Measurements from ENCODE around the gene TMEM138.

The TMEM138 gene

DNA sequence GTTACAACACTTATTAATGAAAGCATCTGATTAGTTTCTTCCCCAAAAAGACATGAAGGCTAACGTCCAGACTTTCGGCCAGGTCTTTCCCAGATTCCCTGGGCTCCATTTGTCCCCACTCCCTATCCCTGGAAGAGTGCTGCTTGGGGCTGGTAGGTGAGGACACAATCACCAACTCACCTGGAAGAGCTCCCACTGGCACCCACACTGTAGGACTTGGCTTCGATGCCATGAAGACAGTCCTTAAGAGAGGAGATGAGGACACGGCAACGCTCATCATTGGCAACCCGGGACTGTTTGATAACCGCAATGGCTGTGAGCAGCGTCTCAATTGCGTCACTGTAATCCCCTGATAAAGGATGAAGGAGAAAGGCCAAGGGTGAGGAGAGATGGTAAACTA, 49.4 kb downstream of the TMEM138 start:
- ChIA-PET POLR2A (interaction anchor here (1.3 kb wide), 1 partner anchor 10 kb away, joined by 5 read pairs; no protein-coding TSS in a partner anchor), CTCF (no interaction called here)
- TF ChIP-seq NFRKB (IDR thresholded peaks at IDR 0.05) = no peak
- TF ChIP-seq, protein P1, sequence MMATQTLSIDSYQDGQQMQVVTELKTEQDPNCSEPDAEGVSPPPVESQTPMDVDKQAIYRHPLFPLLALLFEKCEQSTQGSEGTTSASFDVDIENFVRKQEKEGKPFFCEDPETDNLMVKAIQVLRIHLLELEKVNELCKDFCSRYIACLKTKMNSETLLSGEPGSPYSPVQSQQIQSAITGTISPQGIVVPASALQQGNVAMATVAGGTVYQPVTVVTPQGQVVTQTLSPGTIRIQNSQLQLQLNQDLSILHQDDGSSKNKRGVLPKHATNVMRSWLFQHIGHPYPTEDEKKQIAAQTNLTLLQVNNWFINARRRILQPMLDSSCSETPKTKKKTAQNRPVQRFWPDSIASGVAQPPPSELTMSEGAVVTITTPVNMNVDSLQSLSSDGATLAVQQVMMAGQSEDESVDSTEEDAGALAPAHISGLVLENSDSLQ (IDR thresholded peaks at IDR 0.05) = no peak
- no peak for TF ChIP-seq BHLHE40 (IDR thresholded peaks at IDR 0.05; ENCODE audit: borderline replicate concordance)
- no peak for TF ChIP-seq SUZ12 (IDR thresholded peaks at IDR 0.05)
- TF ChIP-seq L3MBTL2 (conservative IDR thresholded peaks at IDR 0.05) = no peak
- DNase-seq (ENCODE audit: extremely low spot score) = no peak

DNA sequence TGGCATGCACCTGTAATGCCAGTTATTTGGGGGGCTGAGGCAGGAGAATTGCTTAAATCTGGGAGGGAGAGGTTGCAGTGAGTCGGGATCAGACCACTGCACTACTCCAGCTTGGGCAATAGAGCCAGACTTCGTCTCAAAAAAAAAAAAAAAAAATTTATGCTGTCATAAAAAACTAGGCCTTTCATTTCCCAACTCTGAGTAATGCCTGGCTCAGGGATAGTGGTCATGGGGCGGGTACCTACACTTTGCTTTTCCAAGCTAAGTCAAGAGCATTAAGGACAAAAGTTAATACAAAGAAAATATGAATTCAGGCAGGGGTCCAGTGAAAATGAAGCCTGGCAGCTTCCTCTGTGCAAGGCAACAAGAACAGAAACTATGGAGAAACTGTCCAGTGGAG, 51.3 kb downstream of the TMEM138 start:
- ChIA-PET CTCF (no interaction called here), POLR2A (interaction anchor here (0.6 kb wide), 1 partner anchor 151 kb away, joined by 3 read pairs; no protein-coding TSS in a partner anchor)
- DNase-seq (ENCODE audit: extremely low spot score) = no peak
- TF ChIP-seq SP1 (IDR thresholded peaks at IDR 0.05) = no peak
- TF ChIP-seq CTBP1 (IDR thresholded peaks at IDR 0.05; ENCODE audit: borderline replicate concordance) = no peak
- no peak for TF ChIP-seq ZNF384 (IDR thresholded peaks at IDR 0.05)
- TF ChIP-seq LEF1 (IDR thresholded peaks at IDR 0.05; ENCODE audit: borderline replicate concordance) = no peak
- TF ChIP-seq NFRKB (IDR thresholded peaks at IDR 0.05) = no peak
- TF ChIP-seq FOXA1 (IDR thresholded peaks at IDR 0.05) = no peak
- TF ChIP-seq HDGF (IDR thresholded peaks at IDR 0.05; ENCODE audit: borderline replicate concordance) = no peak
- TF ChIP-seq FOXM1 (IDR thresholded peaks at IDR 0.05; ENCODE audit: borderline replicate concordance) = no peak
- TF ChIP-seq FOXK2 (IDR thresholded peaks at IDR 0.05) = no peak
- TF ChIP-seq, protein P1 (IDR thresholded peaks at IDR 0.05) = no peak
- TF ChIP-seq BHLHE40 (IDR thresholded peaks at IDR 0.05; ENCODE audit: borderline replicate concordance) = no peak

GRCh38 chr11:61414547-61414946, 52.4 kb downstream of the TMEM138 start:
- POLR2A ChIA-PET = no interaction called here
- CTCF ChIA-PET = no interaction called here
- no peak for DNase-seq (ENCODE audit: extremely low spot score)
- TF ChIP-seq ZNF384 (IDR thresholded peaks at IDR 0.05) = no peak
- no peak for TF ChIP-seq TARDBP (IDR thresholded peaks at IDR 0.05)
- TF ChIP-seq L3MBTL2 (conservative IDR thresholded peaks at IDR 0.05) = no peak
- no peak for TF ChIP-seq NFRKB (IDR thresholded peaks at IDR 0.05)
- TF ChIP-seq SP1 (IDR thresholded peaks at IDR 0.05) = no peak
- TF ChIP-seq, protein P1 (IDR thresholded peaks at IDR 0.05) = no peak
- TF ChIP-seq FOXA1 (IDR thresholded peaks at IDR 0.05) = no peak
- no peak for TF ChIP-seq ARNT (IDR thresholded peaks at IDR 0.05)

DNA sequence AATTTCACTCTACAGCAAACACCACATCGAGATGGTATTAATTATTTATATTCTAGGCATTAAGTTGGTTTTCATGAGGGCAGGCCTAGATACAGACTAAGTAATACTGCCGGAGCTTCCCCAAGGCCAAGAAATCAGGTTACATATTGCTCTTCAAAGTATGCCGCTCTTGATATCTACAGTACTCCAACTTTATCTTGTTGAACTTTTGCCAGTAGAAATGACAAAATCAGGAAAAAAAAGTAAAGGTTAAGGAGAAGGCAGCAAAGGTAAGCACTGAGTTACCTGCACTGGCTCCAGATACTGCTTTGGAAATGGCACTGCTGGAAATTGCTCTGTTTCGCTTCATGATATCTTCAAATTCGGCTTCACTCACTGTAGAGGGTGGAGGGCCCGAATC, 53.2 kb downstream of the TMEM138 start:
- ChIA-PET CTCF (no interaction called here), POLR2A (no interaction called here)
- DNase-seq (ENCODE audit: extremely low spot score) = no peak
- TF ChIP-seq TARDBP (IDR thresholded peaks at IDR 0.05) = no peak
- TF ChIP-seq SUZ12 (IDR thresholded peaks at IDR 0.05) = no peak
- no peak for TF ChIP-seq SP1 (IDR thresholded peaks at IDR 0.05)
- TF ChIP-seq FOXK2 (IDR thresholded peaks at IDR 0.05) = no peak
- TF ChIP-seq L3MBTL2 (conservative IDR thresholded peaks at IDR 0.05) = no peak
- TF ChIP-seq LEF1 (IDR thresholded peaks at IDR 0.05; ENCODE audit: borderline replicate concordance) = no peak
- no peak for TF ChIP-seq ELF4 (IDR thresholded peaks at IDR 0.05)
- no peak for TF ChIP-seq HDGF (IDR thresholded peaks at IDR 0.05; ENCODE audit: borderline replicate concordance)
- TF ChIP-seq NFRKB (IDR thresholded peaks at IDR 0.05) = no peak
- TF ChIP-seq CTBP1 (IDR thresholded peaks at IDR 0.05; ENCODE audit: borderline replicate concordance) = no peak
- no peak for TF ChIP-seq BHLHE40 (IDR thresholded peaks at IDR 0.05; ENCODE audit: borderline replicate concordance)
- TF ChIP-seq FOXM1 (IDR thresholded peaks at IDR 0.05; ENCODE audit: borderline replicate concordance) = no peak
- TF ChIP-seq, protein P1 (IDR thresholded peaks at IDR 0.05) = no peak
- no peak for TF ChIP-seq ZNF384 (IDR thresholded peaks at IDR 0.05)

- DNase-seq (ENCODE audit: extremely low spot score) = no peak
- CTCF ChIA-PET = interaction anchor here (0.7 kb wide), 1 partner anchor 61 kb away, joined by 3 read pairs; no protein-coding TSS in a partner anchor
- TF ChIP-seq HDGF (IDR thresholded peaks at IDR 0.05; ENCODE audit: borderline replicate concordance) = no peak
- TF ChIP-seq CTBP1 (IDR thresholded peaks at IDR 0.05; ENCODE audit: borderline replicate concordance) = no peak
- TF ChIP-seq ARNT (IDR thresholded peaks at IDR 0.05) = no peak
- TF ChIP-seq FOXM1 (IDR thresholded peaks at IDR 0.05; ENCODE audit: borderline replicate concordance) = no peak
- TF ChIP-seq NFRKB (IDR thresholded peaks at IDR 0.05) = no peak
- TF ChIP-seq ZNF384 (IDR thresholded peaks at IDR 0.05) = no peak
- no peak for TF ChIP-seq BHLHE40 (IDR thresholded peaks at IDR 0.05; ENCODE audit: borderline replicate concordance)
- TF ChIP-seq L3MBTL2 (conservative IDR thresholded peaks at IDR 0.05) = no peak
- no peak for TF ChIP-seq LEF1 (IDR thresholded peaks at IDR 0.05; ENCODE audit: borderline replicate concordance)
- no peak for TF ChIP-seq SP1 (IDR thresholded peaks at IDR 0.05)
- TF ChIP-seq, protein P1 (IDR thresholded peaks at IDR 0.05) = no peak
- TF ChIP-seq SUZ12 (IDR thresholded peaks at IDR 0.05) = no peak
- TF ChIP-seq FOXA1 (IDR thresholded peaks at IDR 0.05) = no peak
- TF ChIP-seq FOXK2 (IDR thresholded peaks at IDR 0.05) = no peak
- TF ChIP-seq ELF4 (IDR thresholded peaks at IDR 0.05) = no peak
- TF ChIP-seq TARDBP (IDR thresholded peaks at IDR 0.05) = no peak
- POLR2A ChIA-PET = interaction anchor here (2.2 kb wide), 1 partner anchor 13 kb away, joined by 17 read pairs; the partner anchor contains the start of genes CPSF7 and SDHAF2
Observed at GRCh38 chr11:61416941-61417340, 54.8 kb downstream of the TMEM138 start.
